ENCODE results near the gene C12orf60. TPM values are rescaled to one million over a fixed set of nuclear protein-coding genes. Genes with fewer than 3 reads are reported as not detected.
A peak's percentile ranks its signal among the peaks of the same experiment; 100 is the strongest.

The C12orf60 gene
- total RNA-seq, 2 donors from 2014 or later, result 0.90 to 1.1 TPM

DNA sequence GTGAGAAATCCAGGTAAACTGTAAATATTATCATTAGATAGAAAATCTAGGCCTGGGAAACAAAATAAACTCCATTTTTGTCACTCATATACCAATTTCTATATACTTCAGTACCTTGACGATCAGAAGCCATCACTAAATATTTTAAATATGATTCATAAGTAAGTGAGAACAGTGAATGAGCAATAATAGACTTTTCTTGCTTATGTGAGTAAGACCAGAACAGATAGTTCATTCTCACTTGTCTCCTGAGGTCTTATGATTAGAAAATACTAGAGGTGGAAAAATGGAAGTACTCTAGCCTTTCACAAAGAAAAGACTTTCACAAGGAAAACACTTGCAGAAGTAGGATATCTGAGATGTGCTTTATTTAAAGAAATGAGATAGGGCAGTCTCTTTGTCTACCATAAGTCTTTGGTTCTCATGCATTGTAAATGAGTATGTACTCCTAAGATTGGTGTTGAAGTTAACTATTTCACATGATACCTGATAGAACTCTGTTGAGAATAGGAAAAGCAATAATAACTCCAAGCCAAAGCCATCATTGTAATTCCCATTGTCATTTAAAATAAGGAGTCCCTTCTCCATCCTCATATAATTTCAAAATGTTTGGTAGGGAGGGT lies 20.7 kb downstream of the C12orf60 start:
- Histone ChIP-seq H3K9me3 (no peaks in the 10 kb centered on the region), H3K27me3 (no peaks in the 10 kb centered on the region), H3K4me3 (no peak overlapping the region), H3K27ac (no peak overlapping the region), H3K4me1 (peaks cover 0 to 8% of the 10 kb centered on the region in 2 donors), H3K36me3 (no peaks in the 10 kb centered on the region)
- TF ChIP-seq, protein P1, sequence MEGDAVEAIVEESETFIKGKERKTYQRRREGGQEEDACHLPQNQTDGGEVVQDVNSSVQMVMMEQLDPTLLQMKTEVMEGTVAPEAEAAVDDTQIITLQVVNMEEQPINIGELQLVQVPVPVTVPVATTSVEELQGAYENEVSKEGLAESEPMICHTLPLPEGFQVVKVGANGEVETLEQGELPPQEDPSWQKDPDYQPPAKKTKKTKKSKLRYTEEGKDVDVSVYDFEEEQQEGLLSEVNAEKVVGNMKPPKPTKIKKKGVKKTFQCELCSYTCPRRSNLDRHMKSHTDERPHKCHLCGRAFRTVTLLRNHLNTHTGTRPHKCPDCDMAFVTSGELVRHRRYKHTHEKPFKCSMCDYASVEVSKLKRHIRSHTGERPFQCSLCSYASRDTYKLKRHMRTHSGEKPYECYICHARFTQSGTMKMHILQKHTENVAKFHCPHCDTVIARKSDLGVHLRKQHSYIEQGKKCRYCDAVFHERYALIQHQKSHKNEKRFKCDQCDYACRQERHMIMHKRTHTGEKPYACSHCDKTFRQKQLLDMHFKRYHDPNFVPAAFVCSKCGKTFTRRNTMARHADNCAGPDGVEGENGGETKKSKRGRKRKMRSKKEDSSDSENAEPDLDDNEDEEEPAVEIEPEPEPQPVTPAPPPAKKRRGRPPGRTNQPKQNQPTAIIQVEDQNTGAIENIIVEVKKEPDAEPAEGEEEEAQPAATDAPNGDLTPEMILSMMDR (IDR thresholded peaks at IDR 0.05), result no peak
- no peak for DNase-seq (ENCODE audit: low spot score)

- Histone ChIP-seq H3K27me3 (no peaks in the 10 kb centered on the region), H3K4me3 (no peak overlapping the region), H3K4me1 (peaks cover 0 to 8% of the 10 kb centered on the region in 2 donors), H3K9me3 (no peaks in the 10 kb centered on the region), H3K27ac (no peak overlapping the region), H3K36me3 (no peaks in the 10 kb centered on the region)
- TF ChIP-seq, protein P1 (IDR thresholded peaks at IDR 0.05), result no peak
- DNase-seq (ENCODE audit: low spot score), result no peak
Measured at GRCh38 chr12:14825256-14825655, 21.8 kb downstream of the C12orf60 start.

GRCh38 chr12:14826491-14826890 lies 23.0 kb downstream of the C12orf60 start:
- no peaks in the 10 kb centered on the region for H3K36me3 ChIP-seq
- TF ChIP-seq, protein P1 (IDR thresholded peaks at IDR 0.05), result no peak
- no peak overlapping the region for H3K4me3 ChIP-seq
- H3K9me3 ChIP-seq, result no peaks in the 10 kb centered on the region
- peaks cover 0 to 8% of the 10 kb centered on the region in 2 donors for H3K4me1 ChIP-seq
- peak overlapping the region; percentile 46 to 50 for H3K27ac ChIP-seq
- no peak for DNase-seq (ENCODE audit: low spot score)
- H3K27me3 ChIP-seq, result no peaks in the 10 kb centered on the region

GRCh38 chr12:14827043-14827442 lies 23.6 kb downstream of the C12orf60 start:
- Histone ChIP-seq H3K9me3 (no peaks in the 10 kb centered on the region), H3K36me3 (no peaks in the 10 kb centered on the region), H3K27ac (peak overlapping the region; percentile 46 to 50), H3K27me3 (no peaks in the 10 kb centered on the region), H3K4me1 (peaks cover 0 to 8% of the 10 kb centered on the region in 2 donors), H3K4me3 (no peak overlapping the region)
- TF ChIP-seq, protein P1 (IDR thresholded peaks at IDR 0.05), result no peak
- no peak for DNase-seq (ENCODE audit: low spot score)

DNA sequence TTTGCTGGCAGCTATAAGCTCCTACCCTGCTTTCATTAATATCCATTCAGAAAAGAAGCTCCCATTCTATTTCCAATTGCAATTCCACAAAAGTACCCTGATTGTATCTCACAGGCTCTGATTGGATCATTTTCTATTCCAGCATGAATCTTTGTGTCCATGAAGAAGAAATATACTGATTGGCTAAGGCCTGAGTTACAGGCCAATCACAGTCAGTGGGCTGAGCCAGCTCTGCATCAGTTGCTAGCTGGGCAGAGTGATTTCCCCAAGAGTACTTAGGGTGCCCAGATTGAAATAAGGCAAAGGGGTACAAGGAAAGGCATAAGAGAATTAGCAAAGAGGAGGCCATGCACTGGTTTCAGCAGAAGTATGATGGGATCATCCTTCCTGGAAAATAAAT lies 25.4 kb downstream of the C12orf60 start:
- Histone ChIP-seq H3K27me3 (no peaks in the 10 kb centered on the region), H3K4me3 (no peak overlapping the region), H3K4me1 (peaks cover 0 to 10% of the 10 kb centered on the region in 2 donors), H3K9me3 (no peaks in the 10 kb centered on the region), H3K36me3 (no peaks in the 10 kb centered on the region), H3K27ac (no peak overlapping the region)
- TF ChIP-seq, protein P1 (IDR thresholded peaks at IDR 0.05), result no peak
- no peak for DNase-seq (ENCODE audit: low spot score)

GRCh38 chr12:14833336-14833735 lies 29.9 kb downstream of the C12orf60 start:
- no peak overlapping the region for H3K27ac ChIP-seq
- DNase-seq (ENCODE audit: low spot score), result no peak
- no peaks in the 10 kb centered on the region for H3K9me3 ChIP-seq
- H3K4me3 ChIP-seq, result no peak overlapping the region
- no peaks in the 10 kb centered on the region for H3K36me3 ChIP-seq
- peaks cover 0 to 32% of the 10 kb centered on the region in 2 donors for H3K4me1 ChIP-seq
- TF ChIP-seq, protein P1 (IDR thresholded peaks at IDR 0.05), result no peak
- no peaks in the 10 kb centered on the region for H3K27me3 ChIP-seq

Measured in right atrium auricular region (tissue), 2 donors.